GM21390 (cell line): Measurements from ENCODE around the gene TTLL6.
"Not testable (repeated sequence)": the region's sequence is repeated elsewhere in the genome, so short reads cannot be mapped to it uniquely, and the experiment has no call there.

ENCODE experiments used
- ATAC-seq: cut with Tn5 transposase; IDR thresholded peaks from one replicate; pipeline ENCODE4 v1.9.1; 2021; ENCODE audit not compliant: unreplicated experiment

Gene TTLL6

GRCh38 chr17:48816774-48817590 lies at the start of gene TTLL6:
TSS of gene TTLL6 (minus strand) at chr17:48817229. CDS start at chr17:48817072, 157 bp downstream.
- ATAC-seq: peak; percentile 88

DNA sequence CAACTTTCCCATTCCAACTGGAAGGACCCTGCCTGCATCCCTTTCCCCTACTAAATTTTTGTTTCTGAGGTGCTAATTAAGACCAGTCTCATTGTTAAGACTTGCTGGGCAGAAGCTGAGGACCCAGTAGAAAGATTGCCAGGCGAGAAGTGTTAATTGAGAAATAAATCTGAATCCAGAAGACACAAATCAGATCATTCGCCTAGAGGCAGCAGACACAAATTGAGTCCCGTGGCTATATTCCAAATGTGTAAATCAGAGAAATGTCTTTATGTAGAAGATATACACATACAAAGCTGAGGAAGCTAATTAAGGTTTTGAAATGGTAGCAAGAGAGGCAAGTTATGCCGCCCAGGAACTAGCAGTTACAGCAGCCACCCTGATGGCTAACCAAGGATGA lies 43.4 kb upstream of the TTLL6 start:
- ATAC-seq: no peak

DNA sequence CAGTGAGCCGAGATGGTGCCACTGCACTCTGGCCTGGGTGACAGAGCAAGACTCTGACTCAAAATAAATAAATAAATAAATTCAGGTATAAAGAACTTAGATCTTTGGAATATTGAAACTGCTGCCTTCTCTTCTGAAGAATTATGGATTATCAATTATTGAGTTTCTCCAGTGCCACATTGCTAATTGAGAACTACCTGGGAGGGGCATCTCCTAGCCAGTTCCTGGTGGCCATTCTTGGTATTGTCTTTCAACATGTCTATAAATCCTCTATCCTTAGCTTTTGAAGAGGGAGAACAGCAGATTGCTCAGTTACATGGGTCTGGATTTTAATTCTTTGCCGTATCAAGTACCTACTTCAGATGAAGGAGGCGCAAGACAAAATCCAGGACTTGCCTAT lies 43.0 kb upstream of the TTLL6 start:
- ATAC-seq: no peak

DNA sequence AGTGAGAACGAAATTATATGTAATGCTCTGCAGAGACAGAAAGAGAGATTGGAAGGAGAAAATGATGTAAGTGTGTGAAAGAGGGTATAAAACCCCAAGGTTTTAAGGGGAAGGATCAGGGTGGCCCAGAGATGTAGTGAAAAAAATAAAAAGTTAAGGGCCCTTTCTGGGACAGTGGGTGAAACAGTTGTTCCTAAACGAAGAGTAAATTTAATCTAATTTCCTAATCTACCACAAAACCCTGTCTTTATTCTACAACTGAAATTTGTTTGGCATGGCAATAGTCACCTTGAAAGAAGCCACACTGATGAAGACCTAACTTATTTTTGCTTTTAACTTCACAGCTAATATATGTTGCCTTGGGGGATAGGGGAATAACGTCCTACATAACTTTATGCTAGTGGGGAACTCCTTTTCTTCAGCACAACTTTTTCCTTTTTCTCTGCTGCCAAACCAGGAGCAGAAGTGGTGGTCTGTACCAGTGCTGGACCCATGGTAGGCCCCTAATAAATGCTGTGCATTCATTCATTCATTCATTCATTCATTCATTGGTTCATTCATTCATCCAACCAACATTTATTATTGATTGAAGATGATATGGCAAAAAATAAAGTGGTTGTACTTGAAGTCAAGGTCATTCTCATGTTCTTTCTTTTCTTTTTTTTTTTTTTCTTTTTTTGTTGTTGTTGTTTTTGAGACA lies 39.2 kb upstream of the TTLL6 start:
- ATAC-seq: no peak

DNA sequence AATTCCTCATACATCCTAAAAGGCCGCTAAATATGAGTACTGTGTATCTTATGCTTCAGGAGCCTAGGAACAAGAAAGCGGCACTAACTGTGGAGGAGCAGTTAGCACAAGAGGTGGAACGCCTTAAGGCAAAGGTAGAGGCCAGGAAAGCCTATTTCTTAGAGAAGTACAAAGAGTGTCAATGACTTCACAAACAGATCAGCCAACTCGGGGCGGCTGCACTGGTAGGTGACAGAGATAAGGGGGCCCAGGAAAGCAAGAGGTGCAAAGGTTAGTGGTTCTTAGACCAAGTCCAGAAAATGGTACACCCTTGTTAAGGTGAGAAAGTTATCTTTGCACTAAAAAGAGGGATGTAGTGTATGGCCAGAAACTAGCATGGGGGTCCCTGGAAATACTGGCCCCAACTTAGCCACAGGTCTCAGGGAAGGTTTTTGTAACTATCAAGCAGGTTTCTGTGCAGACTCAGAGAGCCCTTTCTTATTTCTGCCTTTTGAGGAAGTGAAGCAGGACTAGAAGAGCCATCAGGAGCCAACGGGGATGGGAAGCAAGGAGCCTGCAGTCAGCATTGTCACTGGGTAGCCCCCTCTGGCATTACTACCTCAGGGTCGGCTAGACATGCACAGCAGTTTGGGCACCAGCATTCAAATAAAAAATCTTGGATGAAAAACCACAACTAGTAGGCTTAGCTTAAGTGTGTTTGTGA lies 37.9 kb upstream of the TTLL6 start:
- ATAC-seq: no peak

DNA sequence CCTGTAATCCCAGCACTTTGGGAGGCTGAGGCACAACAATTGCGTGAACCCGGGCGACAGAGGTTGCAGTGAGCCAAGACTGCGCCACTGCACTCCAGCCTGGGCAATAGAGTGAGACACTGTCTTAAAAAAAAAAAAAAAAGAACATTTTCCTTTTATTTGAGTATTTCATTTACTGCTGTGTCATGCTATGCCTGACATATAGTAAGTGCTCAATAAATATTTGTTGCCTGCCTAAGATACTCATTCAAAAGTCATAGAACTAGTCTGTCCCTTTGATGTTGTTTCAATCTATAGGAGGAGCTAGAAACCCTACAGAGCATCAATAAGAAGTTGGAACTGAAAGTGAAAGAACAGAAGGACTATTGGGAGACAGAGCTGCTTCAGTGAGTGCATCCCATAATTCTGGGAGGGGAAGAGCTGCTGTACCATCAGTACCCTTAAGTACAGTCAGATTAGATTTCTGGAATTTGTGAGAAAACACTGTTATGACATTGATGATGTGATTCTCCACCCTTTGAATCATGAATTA lies 33.8 kb upstream of the TTLL6 start:
- ATAC-seq: no peak

DNA sequence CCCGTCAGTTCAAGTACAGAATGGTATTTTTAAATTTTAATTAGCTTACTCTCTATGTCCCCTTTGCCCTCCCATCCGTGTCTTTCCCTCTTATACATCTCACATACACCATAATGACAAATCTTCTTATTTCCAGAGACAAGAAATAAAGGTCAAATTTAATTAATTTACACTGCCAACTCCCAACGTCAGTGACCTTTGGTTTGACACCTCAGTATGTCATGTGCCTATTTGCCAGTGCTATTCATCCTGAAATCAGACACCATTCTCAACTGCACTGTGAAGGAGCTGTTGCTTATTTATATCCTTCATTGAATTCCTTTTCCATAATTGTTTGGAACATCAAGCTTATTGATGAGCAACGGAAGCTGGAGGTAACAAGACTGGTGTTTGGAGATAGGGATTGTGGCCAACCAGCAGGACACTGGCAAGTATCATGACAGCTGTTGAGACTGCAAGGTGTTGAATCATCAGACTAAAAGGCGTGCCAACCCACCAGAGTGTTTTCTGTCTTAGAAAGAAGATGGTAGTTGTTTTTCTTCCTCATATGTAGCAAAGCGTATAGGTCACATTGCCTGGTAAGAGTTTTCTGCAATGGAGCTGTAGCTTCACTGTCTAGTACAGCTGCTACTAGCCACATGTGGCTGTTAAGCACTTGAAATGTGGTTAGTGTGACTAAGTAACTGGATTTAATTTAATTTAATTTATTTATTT lies 26.3 kb upstream of the TTLL6 start:
- no peak for ATAC-seq

- ATAC-seq: no peak
Observed at GRCh38 chr17:48842746-48843145, 25.7 kb upstream of the TTLL6 start.

DNA sequence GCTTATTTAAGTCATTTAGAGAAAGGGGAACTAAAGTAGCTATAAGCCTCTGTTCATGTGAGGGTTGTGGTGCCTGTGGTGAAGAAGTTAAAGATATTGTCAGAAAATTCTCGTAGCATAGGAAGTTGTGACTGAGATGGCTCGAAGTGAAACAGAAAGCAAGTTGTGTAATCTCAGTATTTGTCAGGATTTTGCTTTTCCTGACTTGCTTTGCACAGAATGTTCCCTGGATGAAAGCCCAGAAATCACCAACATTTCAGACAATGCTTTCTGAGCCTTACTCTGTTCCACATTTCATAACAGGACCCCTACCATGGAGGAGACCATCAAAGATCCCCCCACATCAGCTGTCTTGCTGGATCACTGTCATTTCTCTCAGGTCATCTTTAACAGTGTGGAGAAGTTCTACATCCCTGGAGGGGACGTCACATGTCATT lies 24.4 kb upstream of the TTLL6 start:
- peak; percentile 83 for ATAC-seq

GRCh38 chr17:48840441-48840840 lies 23.4 kb upstream of the TTLL6 start:
- no peak for ATAC-seq

GRCh38 chr17:48837458-48837857 lies 20.4 kb upstream of the TTLL6 start:
- ATAC-seq: not testable (repeated sequence)

- ATAC-seq: no peak
Observed at GRCh38 chr17:48835971-48836370, 18.9 kb upstream of the TTLL6 start.

DNA sequence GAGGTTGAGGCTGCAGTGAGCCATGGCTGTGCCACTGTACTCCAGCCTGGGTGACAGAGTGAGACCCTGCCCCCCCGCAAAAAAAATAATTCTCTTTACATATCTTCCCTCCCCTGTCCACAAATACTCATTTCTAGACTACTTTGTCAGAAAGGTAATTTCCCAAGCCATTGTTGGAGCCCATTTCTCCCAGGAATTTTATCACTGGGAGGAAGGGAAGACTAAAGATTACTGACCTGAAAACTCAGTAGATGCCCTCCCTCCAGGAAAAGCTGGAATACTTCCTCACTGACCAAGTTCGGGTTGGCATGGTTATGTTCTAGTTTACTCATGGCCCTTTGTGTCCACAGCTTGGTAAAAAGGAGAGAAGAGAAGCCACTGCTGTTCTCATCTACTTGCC lies 17.9 kb upstream of the TTLL6 start:
- no peak for ATAC-seq

DNA sequence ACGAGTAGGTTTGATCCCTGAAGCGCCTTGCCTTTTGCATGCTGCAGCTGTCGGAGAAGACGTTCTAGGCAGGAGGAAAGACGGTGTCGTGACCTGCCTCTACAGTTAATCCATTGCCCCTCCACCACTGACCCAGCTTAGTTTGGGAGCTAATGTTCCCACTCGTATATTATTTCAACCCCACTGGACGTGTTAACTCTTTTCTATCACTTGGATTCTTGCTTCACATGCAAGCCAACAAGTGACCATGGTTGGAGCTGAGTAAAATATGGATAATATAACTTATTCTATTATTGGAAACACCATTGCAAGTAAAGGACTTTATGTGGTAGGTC lies 14.5 kb upstream of the TTLL6 start:
- ATAC-seq: no peak

- peak; percentile 70 for ATAC-seq
Observed at GRCh38 chr17:48830840-48831548, 14.0 kb upstream of the TTLL6 start, which contains the start of gene CALCOCO2. TSS of gene CALCOCO2 (plus strand) at chr17:48831035. CDS start at chr17:48841708, 10,673 bp downstream.

- ATAC-seq: no peak
Observed at GRCh38 chr17:48825446-48826381, 8.7 kb upstream of the TTLL6 start.

GRCh38 chr17:48820936-48821335 lies 3.9 kb upstream of the TTLL6 start:
- not testable (repeated sequence) for ATAC-seq

DNA sequence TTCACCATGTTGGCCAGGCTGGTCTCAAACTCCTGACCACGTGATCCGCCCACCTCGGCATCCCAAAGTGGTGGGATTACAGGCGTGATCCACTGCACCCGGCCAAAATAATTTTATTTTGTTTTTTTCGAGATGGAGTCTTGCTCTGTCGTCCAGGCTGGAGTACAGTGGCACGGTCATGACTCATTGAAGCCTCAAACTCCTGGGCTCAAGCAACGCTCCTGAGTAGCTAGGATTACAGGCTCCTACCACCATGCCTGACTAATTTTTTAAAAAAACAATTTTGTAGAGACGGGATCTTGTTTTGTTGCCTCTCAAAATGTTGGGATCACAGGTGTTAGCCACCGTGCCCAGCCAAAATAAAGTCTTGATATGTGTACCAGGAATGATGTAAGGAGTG lies 2.4 kb upstream of the TTLL6 start:
- ATAC-seq: no peak

GRCh38 chr17:48818361-48818841 lies 1.4 kb upstream of the TTLL6 start:
- no peak for ATAC-seq
